ENCODE results near the gene SYNDIG1L.

SYNDIG1L gene

GRCh38 chr14:74358176-74358829, 67.7 kb downstream of the SYNDIG1L start:
- DNase-seq (ENCODE audit: low spot score): no peak

GRCh38 chr14:74357585-74357984, 68.4 kb downstream of the SYNDIG1L start:
- no peak for DNase-seq (ENCODE audit: low spot score)

- no peak for DNase-seq (ENCODE audit: low spot score)
Measured at GRCh38 chr14:74356892-74357575, 69.0 kb downstream of the SYNDIG1L start.

Measured in pons (tissue), 1 donor.